ENCODE measurements around the gene HECTD1. TPM values are rescaled to one million over a fixed set of nuclear protein-coding genes. Genes with fewer than 3 reads are reported as not detected.

HECTD1 gene
- total and polyA plus RNA-seq, 9 of the 15 experiments (the other 6 are each of a cell fraction or from before 2014, with no cell fraction given) = 27.9 to 111 (median 78.1) TPM

DNA sequence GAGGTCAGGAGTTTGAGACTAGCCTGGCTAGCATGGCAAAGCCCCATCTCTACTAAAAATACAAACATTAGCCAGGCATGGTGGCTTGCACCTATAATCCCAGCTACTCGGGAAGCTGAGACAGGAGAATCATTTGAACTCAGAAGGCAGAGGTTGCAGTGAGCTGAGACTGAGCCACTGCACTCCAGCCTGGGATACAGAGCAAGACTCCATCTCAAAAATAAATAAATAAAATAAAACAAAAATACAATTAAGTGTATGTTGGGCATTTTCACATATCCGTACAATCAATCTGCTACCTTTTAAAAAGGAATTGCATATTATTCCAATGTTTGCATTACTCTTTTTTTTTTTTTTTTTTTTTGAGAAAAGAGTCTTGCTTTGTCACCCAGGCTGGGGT, 47.7 kb upstream of the HECTD1 start (continued):
- no peak for TF ChIP-seq MIER1 (IDR thresholded peaks at IDR 0.05; ENCODE audit: low read depth)
- no peak for TF ChIP-seq MCM5 (IDR thresholded peaks at IDR 0.05; ENCODE audit: low read depth)

DNA sequence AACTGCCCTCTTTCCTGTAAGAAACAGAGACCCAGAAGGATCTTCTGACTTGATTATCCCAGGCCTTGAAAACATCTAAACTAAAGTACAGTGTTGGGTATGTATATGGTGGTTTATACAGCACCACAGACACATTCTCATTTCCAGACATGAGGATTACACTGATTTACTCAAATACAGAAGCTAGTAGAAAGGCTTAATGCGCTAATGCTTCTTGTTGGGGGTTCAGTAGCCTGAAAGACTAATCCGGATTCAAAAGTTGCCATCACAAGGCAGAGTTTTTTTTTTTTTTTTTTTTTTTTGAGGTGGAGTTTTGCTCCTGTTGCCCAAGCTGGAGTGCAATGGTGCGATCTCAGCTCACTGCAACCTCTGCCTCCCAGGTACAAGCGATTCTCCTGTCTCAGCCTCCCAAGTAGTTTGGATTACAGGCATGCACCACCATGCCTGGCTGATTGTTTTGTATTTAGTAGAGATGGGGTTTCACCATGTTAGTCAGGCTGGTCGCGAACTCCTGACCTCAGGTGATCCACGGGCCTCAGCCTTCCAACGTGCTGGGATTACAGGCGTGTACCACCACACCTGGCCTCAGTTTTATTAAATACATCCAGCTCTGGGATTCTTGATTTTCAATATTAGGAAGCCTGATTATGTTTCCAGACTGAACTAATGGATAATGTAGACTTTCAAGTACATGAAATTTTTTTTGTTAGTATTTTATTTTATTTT, 46.3 kb upstream of the HECTD1 start:
- H3K79me2 ChIP-seq (ENCODE audit: control insufficient read depth, insufficient read depth, low read length) = no peaks in the 10 kb centered on the region
- ATAC-seq (no peak), DNase-seq (ENCODE audit: extremely low read depth in 1 of 4, low spot score in 3 of 4) (no peak), FAIRE-seq (no peak)
- no peak overlapping the region for H3K27ac ChIP-seq (ENCODE audit: extremely low read depth, low read depth, low read length)
- WGBS (ENCODE audit: insufficient coverage, low coverage, missing lambda C conversion rate) = 73% methylated on average over 8 of the region's 9 CpGs
- no peaks in the 10 kb centered on the region for H3K9me3 ChIP-seq (replicated peaks; ENCODE audit: control insufficient read depth, insufficient read depth, low read depth, low read length)
- H3K9me1 ChIP-seq (ENCODE audit: control insufficient read depth, insufficient read depth, low read length) = no peaks in the 10 kb centered on the region
- ChIA-PET POLR2A (interaction anchor here (1.3 kb wide), 1 partner anchor 9 kb away, joined by 3 read pairs; no protein-coding TSS in a partner anchor), CTCF (ENCODE audit: low intra/inter-chr PET ratio) (no interaction called here)
- no peaks in the 10 kb centered on the region for H3K27me3 ChIP-seq (ENCODE audit: control insufficient read depth in 2 of 2, insufficient read depth in 2 of 2, low read length in 2 of 2)
- no peaks in the 10 kb centered on the region for H4K20me1 ChIP-seq (replicated peaks; ENCODE audit: control insufficient read depth, insufficient read depth, low read length)
- no peaks in the 10 kb centered on the region for H3K36me3 ChIP-seq (ENCODE audit: control insufficient read depth, insufficient read depth, low read length)
- in situ Hi-C loops (cut with MboI) (no loop called here), intact Hi-C loops (cut with micrococcal nuclease) (no loop called here)
- H3K4me2 ChIP-seq (ENCODE audit: insufficient read depth, low read length) = no peak overlapping the region
- no peaks in the 10 kb centered on the region; a peak in 1 of 5 replicates for H3K4me1 ChIP-seq (replicated peaks in 1 of 2; ENCODE audit: control insufficient read depth in 2 of 2, insufficient read depth in 2 of 2, low read length in 2 of 2)
- no peak overlapping the region for H3K4me3 ChIP-seq
- no peak overlapping the region for H2AFZ ChIP-seq (ENCODE audit: low read depth, low read length)
- H3K9ac ChIP-seq (ENCODE audit: insufficient read depth in 1 of 2, low read depth in 2 of 2, low read length in 2 of 2) = no peak overlapping the region
- BruUV-seq (replicated peaks) = no TSS peak
- TF ChIP-seq RAD21 (CRISPR knock-in tag; conservative IDR thresholded peaks at IDR 0.05 in 1 of 2, IDR thresholded peaks at IDR 0.05 in 1 of 2) (no peak), DACH1 (IDR thresholded peaks at IDR 0.05; ENCODE audit: partially characterized antibody) (no peak), ZNF76 (CRISPR knock-in tag; IDR thresholded peaks at IDR 0.05; ENCODE audit: borderline replicate concordance) (no peak), ZNF224 (CRISPR knock-in tag; IDR thresholded peaks at IDR 0.05) (no peak), HMG20A (CRISPR knock-in tag; conservative IDR thresholded peaks at IDR 0.05) (no peak), TAL1 (IDR thresholded peaks at IDR 0.05) (no peak), NCOR1 (IDR thresholded peaks at IDR 0.05) (no peak), MEF2D (tag; conservative IDR thresholded peaks at IDR 0.05; ENCODE audit: low read depth) (no peak), HNRNPH1 (optimal IDR thresholded peaks at IDR 0.05; ENCODE audit: low read depth, low read length) (no peak), NR2F6 (CRISPR knock-in tag; IDR thresholded peaks at IDR 0.05) (no peak), ARID1B (IDR thresholded peaks at IDR 0.05) (no peak), SMAD4 (CRISPR knock-in tag; conservative IDR thresholded peaks at IDR 0.05) (no peak), ZC3H11A (IDR thresholded peaks at IDR 0.05; ENCODE audit: low read depth, low read length) (no peak)
- TF ChIP-seq, protein P1, sequence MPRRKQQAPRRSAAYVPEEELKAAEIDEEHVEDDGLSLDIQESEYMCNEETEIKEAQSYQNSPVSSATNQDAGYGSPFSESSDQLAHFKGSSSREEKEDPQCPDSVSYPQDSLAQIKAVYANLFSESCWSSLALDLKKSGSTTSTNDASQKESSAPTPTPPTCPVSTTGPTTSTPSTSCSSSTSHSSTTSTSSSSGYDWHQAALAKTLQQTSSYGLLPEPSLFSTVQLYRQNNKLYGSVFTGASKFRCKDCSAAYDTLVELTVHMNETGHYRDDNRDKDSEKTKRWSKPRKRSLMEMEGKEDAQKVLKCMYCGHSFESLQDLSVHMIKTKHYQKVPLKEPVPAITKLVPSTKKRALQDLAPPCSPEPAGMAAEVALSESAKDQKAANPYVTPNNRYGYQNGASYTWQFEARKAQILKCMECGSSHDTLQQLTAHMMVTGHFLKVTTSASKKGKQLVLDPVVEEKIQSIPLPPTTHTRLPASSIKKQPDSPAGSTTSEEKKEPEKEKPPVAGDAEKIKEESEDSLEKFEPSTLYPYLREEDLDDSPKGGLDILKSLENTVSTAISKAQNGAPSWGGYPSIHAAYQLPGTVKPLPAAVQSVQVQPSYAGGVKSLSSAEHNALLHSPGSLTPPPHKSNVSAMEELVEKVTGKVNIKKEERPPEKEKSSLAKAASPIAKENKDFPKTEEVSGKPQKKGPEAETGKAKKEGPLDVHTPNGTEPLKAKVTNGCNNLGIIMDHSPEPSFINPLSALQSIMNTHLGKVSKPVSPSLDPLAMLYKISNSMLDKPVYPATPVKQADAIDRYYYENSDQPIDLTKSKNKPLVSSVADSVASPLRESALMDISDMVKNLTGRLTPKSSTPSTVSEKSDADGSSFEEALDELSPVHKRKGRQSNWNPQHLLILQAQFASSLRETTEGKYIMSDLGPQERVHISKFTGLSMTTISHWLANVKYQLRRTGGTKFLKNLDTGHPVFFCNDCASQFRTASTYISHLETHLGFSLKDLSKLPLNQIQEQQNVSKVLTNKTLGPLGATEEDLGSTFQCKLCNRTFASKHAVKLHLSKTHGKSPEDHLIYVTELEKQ (CRISPR knock-in tag; IDR thresholded peaks at IDR 0.05) = no peak
- TF ChIP-seq, protein P2, sequence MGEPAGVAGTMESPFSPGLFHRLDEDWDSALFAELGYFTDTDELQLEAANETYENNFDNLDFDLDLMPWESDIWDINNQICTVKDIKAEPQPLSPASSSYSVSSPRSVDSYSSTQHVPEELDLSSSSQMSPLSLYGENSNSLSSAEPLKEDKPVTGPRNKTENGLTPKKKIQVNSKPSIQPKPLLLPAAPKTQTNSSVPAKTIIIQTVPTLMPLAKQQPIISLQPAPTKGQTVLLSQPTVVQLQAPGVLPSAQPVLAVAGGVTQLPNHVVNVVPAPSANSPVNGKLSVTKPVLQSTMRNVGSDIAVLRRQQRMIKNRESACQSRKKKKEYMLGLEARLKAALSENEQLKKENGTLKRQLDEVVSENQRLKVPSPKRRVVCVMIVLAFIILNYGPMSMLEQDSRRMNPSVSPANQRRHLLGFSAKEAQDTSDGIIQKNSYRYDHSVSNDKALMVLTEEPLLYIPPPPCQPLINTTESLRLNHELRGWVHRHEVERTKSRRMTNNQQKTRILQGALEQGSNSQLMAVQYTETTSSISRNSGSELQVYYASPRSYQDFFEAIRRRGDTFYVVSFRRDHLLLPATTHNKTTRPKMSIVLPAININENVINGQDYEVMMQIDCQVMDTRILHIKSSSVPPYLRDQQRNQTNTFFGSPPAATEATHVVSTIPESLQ (CRISPR knock-in tag; IDR thresholded peaks at IDR 0.05) = no peak

Measured in K562 (cell line).